Measurements from ENCODE around the gene TRMT2B.

DNA sequence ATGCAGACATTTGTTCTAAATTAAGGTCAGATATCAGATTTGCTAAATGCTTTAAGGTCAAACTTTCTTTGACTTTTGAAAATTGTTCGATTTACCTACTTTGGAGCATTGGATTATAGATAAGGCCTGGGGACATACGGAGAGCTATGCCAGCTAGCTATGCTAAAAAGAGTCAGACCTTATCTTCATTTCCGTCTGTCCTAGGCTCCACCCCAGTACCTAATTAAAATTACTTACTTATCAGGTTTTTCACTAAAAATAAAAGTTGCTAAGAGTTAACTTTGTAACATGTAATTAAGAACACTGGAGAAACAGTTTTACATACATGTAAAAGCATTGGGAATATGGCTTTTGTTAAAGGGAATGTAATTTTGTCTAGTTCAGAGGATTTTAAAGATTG, 19.7 kb upstream of the TRMT2B start:
- TF ChIP-seq, protein P1, sequence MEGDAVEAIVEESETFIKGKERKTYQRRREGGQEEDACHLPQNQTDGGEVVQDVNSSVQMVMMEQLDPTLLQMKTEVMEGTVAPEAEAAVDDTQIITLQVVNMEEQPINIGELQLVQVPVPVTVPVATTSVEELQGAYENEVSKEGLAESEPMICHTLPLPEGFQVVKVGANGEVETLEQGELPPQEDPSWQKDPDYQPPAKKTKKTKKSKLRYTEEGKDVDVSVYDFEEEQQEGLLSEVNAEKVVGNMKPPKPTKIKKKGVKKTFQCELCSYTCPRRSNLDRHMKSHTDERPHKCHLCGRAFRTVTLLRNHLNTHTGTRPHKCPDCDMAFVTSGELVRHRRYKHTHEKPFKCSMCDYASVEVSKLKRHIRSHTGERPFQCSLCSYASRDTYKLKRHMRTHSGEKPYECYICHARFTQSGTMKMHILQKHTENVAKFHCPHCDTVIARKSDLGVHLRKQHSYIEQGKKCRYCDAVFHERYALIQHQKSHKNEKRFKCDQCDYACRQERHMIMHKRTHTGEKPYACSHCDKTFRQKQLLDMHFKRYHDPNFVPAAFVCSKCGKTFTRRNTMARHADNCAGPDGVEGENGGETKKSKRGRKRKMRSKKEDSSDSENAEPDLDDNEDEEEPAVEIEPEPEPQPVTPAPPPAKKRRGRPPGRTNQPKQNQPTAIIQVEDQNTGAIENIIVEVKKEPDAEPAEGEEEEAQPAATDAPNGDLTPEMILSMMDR (IDR thresholded peaks at IDR 0.05): no peak
- TF ChIP-seq MXI1 (IDR thresholded peaks at IDR 0.05; ENCODE audit: low read depth, low read length): no peak
- TF ChIP-seq EP300 (IDR thresholded peaks at IDR 0.05; ENCODE audit: borderline replicate concordance in 1 of 2, low read depth in 1 of 2, low read length in 1 of 2): no peak
- no peak for TF ChIP-seq FOXM1 (IDR thresholded peaks at IDR 0.05; ENCODE audit: low read depth)
- TF ChIP-seq, protein P2, sequence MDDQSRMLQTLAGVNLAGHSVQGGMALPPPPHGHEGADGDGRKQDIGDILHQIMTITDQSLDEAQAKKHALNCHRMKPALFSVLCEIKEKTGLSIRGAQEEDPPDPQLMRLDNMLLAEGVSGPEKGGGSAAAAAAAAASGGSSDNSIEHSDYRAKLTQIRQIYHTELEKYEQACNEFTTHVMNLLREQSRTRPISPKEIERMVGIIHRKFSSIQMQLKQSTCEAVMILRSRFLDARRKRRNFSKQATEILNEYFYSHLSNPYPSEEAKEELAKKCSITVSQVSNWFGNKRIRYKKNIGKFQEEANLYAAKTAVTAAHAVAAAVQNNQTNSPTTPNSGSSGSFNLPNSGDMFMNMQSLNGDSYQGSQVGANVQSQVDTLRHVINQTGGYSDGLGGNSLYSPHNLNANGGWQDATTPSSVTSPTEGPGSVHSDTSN (IDR thresholded peaks at IDR 0.05): no peak
- TF ChIP-seq SIN3A (IDR thresholded peaks at IDR 0.05; ENCODE audit: borderline replicate concordance, low read depth, low read length): no peak
- TF ChIP-seq EZH2phosphoT487 (IDR thresholded peaks at IDR 0.05; ENCODE audit: borderline replicate concordance, low read depth): no peak
